ENCODE measurements around the gene SLC6A12. TPM values are rescaled to one million over a fixed set of nuclear protein-coding genes. Genes with fewer than 3 reads are reported as not detected.
"Not testable (repeated sequence)": the region's sequence is repeated elsewhere in the genome, so short reads cannot be mapped to it uniquely, and the experiment has no call there.

The SLC6A12 gene
- total RNA-seq, 1 donor from 2014 or later, result not detected

DNA sequence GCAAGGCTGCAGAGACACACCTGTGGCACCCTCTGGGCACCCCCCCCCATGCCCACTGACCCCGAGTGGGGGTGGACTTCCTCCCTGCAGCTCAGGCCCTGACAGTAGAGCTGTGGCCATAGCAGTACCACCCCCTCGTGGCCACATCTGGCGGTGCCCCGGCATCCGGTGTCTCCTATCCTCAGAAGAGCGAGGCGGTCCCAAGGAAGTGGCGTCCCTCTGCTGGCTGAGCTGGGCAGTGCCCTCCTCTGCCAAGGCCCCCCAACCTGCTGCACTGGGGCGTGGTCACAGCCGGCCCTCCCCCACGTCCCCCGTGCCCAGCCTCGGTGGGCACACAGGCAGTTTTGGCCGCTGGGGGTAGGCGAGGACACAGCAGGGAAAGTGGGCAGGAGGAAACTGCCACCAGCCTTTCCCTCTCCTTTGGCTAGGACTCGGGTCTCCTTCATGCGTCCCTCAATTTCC lies 6.0 kb upstream of the SLC6A12 start:
- no peak overlapping the region for H3K4me3 ChIP-seq
- DNase-seq (ENCODE audit: extremely low spot score in 2 of 2), result no peak
- H3K36me3 ChIP-seq, result no peaks in the 10 kb centered on the region
- intact Hi-C loops (cut with DNase I), result no loop called here
- no peaks in the 10 kb centered on the region for H3K27me3 ChIP-seq
- no peaks in the 10 kb centered on the region for H3K9me3 ChIP-seq
- no peak overlapping the region for H3K27ac ChIP-seq
- no peak for TF ChIP-seq POLR2A (IDR thresholded peaks at IDR 0.05)
- TF ChIP-seq, protein P1, sequence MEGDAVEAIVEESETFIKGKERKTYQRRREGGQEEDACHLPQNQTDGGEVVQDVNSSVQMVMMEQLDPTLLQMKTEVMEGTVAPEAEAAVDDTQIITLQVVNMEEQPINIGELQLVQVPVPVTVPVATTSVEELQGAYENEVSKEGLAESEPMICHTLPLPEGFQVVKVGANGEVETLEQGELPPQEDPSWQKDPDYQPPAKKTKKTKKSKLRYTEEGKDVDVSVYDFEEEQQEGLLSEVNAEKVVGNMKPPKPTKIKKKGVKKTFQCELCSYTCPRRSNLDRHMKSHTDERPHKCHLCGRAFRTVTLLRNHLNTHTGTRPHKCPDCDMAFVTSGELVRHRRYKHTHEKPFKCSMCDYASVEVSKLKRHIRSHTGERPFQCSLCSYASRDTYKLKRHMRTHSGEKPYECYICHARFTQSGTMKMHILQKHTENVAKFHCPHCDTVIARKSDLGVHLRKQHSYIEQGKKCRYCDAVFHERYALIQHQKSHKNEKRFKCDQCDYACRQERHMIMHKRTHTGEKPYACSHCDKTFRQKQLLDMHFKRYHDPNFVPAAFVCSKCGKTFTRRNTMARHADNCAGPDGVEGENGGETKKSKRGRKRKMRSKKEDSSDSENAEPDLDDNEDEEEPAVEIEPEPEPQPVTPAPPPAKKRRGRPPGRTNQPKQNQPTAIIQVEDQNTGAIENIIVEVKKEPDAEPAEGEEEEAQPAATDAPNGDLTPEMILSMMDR (IDR thresholded peaks at IDR 0.05), result peak in 1 of 3 experiments; percentile 24
- no peak for TF ChIP-seq POLR2AphosphoS5 (IDR thresholded peaks at IDR 0.05; ENCODE audit: insufficient read depth in 1 of 2, low read depth in 1 of 2)
- H3K4me1 ChIP-seq, result no peaks in the 10 kb centered on the region

DNA sequence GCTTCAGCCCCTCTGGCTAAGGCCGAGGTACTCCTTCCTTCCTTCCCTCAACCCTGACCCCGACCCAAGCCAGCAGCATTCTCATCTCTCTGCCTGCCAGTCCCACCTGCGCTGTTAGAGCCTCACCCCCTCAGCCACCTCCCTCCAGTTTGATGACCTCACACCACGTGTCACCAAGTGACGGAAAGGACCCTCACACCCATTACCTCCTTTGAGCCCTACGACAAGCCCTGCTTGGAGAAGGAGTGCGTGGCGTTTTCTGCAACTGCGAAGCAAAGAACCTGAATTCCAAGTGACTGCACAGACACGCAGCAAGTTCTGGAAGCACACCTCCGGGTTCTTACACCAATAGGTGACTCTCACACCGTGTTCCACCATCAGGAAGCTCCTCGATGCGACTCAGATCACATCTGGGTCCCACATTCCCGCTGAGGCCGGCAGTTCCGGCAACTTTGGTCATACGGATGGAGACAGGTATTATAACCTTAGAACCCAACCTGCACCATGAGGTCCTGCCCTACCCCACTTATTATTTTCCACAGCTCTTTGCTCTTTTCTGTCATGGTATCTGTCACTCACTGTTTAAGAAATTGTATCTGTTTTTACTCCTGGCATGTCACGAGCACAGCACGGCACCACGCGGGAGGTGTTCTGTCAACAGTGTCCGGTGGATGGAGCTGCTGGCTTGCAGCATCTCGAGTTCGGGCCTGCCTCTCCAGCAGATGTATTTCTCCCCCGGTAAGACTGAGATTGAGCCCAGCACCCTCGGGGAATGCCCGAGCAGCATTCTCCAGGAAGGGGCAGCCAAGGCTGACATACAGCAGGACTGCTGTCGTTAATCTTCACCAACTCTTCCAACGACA lies 5.0 kb upstream of the SLC6A12 start:
- intact Hi-C loops (cut with DNase I), result no loop called here
- no peaks in the 10 kb centered on the region for H3K27me3 ChIP-seq
- no peaks in the 10 kb centered on the region for H3K36me3 ChIP-seq
- no peak overlapping the region for H3K27ac ChIP-seq
- DNase-seq (ENCODE audit: extremely low spot score in 2 of 2), result no peak
- no peak overlapping the region for H3K4me3 ChIP-seq
- no peaks in the 10 kb centered on the region for H3K9me3 ChIP-seq
- TF ChIP-seq POLR2A (IDR thresholded peaks at IDR 0.05) (no peak), POLR2AphosphoS5 (IDR thresholded peaks at IDR 0.05; ENCODE audit: insufficient read depth in 1 of 2, low read depth in 1 of 2) (no peak)
- TF ChIP-seq, protein P1 (IDR thresholded peaks at IDR 0.05), result no peak
- no peaks in the 10 kb centered on the region for H3K4me1 ChIP-seq

DNA sequence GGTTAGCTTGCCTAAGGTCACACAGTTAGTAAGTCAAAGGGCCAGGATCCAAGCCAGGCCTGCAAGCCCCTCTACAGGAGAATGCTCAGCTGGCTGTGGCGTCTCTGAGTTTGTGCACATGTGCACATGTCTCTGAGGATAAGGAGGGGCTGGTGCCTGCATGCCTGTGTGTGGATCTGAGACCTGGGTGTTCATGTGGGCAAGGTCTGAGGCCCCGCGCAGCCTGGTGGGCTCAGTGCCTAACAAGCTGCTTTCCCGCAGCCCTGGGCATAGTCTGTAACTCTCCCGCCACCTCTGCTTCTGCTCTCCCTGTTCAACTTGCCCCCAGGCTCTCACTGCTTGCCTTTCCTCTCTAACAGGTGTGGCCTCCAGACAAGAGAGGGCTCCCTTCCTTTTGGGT lies 4.3 kb upstream of the SLC6A12 start:
- Histone ChIP-seq H3K27ac (no peak overlapping the region), H3K27me3 (no peaks in the 10 kb centered on the region), H3K4me1 (peaks cover 4% of the 10 kb centered on the region), H3K36me3 (no peaks in the 10 kb centered on the region), H3K9me3 (no peaks in the 10 kb centered on the region), H3K4me3 (no peak overlapping the region)
- no peak for TF ChIP-seq POLR2AphosphoS5 (IDR thresholded peaks at IDR 0.05; ENCODE audit: insufficient read depth in 1 of 2, low read depth in 1 of 2)
- TF ChIP-seq, protein P1 (IDR thresholded peaks at IDR 0.05), result no peak
- TF ChIP-seq POLR2A (IDR thresholded peaks at IDR 0.05), result no peak
- intact Hi-C loops (cut with DNase I), result no loop called here
- DNase-seq (ENCODE audit: extremely low spot score in 2 of 2), result no peak

DNA sequence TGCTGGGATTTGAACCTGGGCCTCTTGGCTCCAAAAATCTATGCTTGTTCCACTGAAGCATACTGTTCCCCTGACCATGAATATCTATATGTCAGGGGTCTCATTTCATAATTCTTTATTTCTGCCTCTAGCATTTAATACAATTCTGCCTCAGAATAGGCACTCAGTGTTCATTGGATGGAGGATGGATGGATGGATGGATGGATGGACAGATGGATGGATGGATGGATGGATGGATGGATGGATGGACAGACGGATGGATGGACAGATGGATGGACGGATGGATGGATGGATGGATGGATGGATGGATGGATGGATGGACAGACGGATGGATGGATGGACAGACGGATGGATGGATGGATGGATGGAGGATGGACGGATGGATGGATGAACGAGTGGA lies 3.1 kb upstream of the SLC6A12 start:
- H3K27me3 ChIP-seq, H3K4me3 ChIP-seq: not testable (repeated sequence)

DNA sequence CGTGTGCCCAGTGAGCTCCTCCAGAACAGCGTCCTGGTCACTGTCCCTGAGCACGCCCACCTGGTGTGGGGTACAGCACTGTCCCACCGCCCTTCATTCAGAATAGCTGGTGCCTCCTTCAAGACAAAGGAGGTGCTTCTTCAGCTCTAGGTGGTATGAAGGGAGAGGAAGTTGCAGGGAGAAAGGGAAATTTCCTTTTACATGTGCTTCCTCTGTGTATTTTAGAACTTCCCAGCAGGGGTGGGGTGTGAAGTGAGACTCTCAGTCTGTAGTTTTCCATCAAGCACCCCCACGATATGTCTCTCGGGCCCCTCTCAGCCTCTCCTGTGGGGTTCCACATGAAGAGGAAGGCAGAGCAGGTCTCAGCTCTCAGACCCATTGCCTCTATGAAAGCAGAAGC lies 1.2 kb upstream of the SLC6A12 start:
- Histone ChIP-seq H3K27me3 (no peaks in the 10 kb centered on the region), H3K9me3 (no peaks in the 10 kb centered on the region), H3K4me1 (peaks cover 10% of the 10 kb centered on the region), H3K36me3 (no peaks in the 10 kb centered on the region), H3K4me3 (no peak overlapping the region), H3K27ac (no peak overlapping the region)
- TF ChIP-seq POLR2A (IDR thresholded peaks at IDR 0.05), result no peak
- TF ChIP-seq, protein P1 (IDR thresholded peaks at IDR 0.05), result no peak
- no peak for TF ChIP-seq POLR2AphosphoS5 (IDR thresholded peaks at IDR 0.05; ENCODE audit: insufficient read depth in 1 of 2, low read depth in 1 of 2)
- intact Hi-C loops (cut with DNase I), result no loop called here
- no peak for DNase-seq (ENCODE audit: extremely low spot score in 2 of 2)

More for the DNA sequence above, 3.1 kb upstream of the SLC6A12 start:
- intact Hi-C loops (cut with DNase I); H3K9me3 ChIP-seq; H3K36me3 ChIP-seq; H3K27ac ChIP-seq; DNase-seq (ENCODE audit: extremely low spot score in 2 of 2); H3K4me1 ChIP-seq: not testable (repeated sequence)

Measured in vagina (tissue), 2 donors.